ENCODE results near the gene INPP5A.

The INPP5A gene

GRCh38 chr10:132559538-132559937 lies 22.0 kb downstream of the INPP5A start:
- no peak for TF ChIP-seq REST (IDR thresholded peaks at IDR 0.05; ENCODE audit: low read depth)
- no peak for TF ChIP-seq TAF1 (IDR thresholded peaks at IDR 0.05; ENCODE audit: low read depth)
- TF ChIP-seq ZBTB7A (IDR thresholded peaks at IDR 0.05; ENCODE audit: low read depth) = no peak
- TF ChIP-seq NFIC (IDR thresholded peaks at IDR 0.05) = no peak
- no peak for TF ChIP-seq TEAD4 (IDR thresholded peaks at IDR 0.05)
- TF ChIP-seq EP300 (IDR thresholded peaks at IDR 0.05; ENCODE audit: borderline replicate concordance) = no peak
- no peak for TF ChIP-seq TCF12 (IDR thresholded peaks at IDR 0.05; ENCODE audit: low read depth)
- TF ChIP-seq USF1 (IDR thresholded peaks at IDR 0.05) = no peak
- TF ChIP-seq EGR1 (IDR thresholded peaks at IDR 0.05) = no peak

GRCh38 chr10:132560241-132560731 lies 22.7 kb downstream of the INPP5A start:
- no peak for TF ChIP-seq YY1 (IDR thresholded peaks at IDR 0.05; ENCODE audit: low read depth)
- TF ChIP-seq MAX (IDR thresholded peaks at IDR 0.05) = no peak
- TF ChIP-seq EGR1 (IDR thresholded peaks at IDR 0.05) = no peak
- no peak for TF ChIP-seq TAF1 (IDR thresholded peaks at IDR 0.05; ENCODE audit: low read depth)
- TF ChIP-seq FOXM1 (IDR thresholded peaks at IDR 0.05; ENCODE audit: borderline replicate concordance, low read depth) = no peak
- no peak for TF ChIP-seq CEBPB (IDR thresholded peaks at IDR 0.05)
- TF ChIP-seq REST (IDR thresholded peaks at IDR 0.05; ENCODE audit: low read depth) = no peak
- TF ChIP-seq NFIC (IDR thresholded peaks at IDR 0.05) = no peak
- no peak for TF ChIP-seq EP300 (IDR thresholded peaks at IDR 0.05; ENCODE audit: borderline replicate concordance)
- TF ChIP-seq ZBTB7A (IDR thresholded peaks at IDR 0.05; ENCODE audit: low read depth) = no peak
- no peak for TF ChIP-seq TCF12 (IDR thresholded peaks at IDR 0.05; ENCODE audit: low read depth)
- TF ChIP-seq TEAD4 (IDR thresholded peaks at IDR 0.05) = no peak
- TF ChIP-seq USF1 (IDR thresholded peaks at IDR 0.05) = no peak
- no peak for TF ChIP-seq RAD21 (IDR thresholded peaks at IDR 0.05; ENCODE audit: low read depth)
- TF ChIP-seq CREB1 (IDR thresholded peaks at IDR 0.05; ENCODE audit: low read depth) = no peak

GRCh38 chr10:132562177-132562915 lies 24.8 kb downstream of the INPP5A start:
- TF ChIP-seq MAX (IDR thresholded peaks at IDR 0.05) (no peak), EGR1 (IDR thresholded peaks at IDR 0.05) (no peak), YY1 (IDR thresholded peaks at IDR 0.05; ENCODE audit: low read depth) (no peak), NFIC (IDR thresholded peaks at IDR 0.05) (no peak), RAD21 (IDR thresholded peaks at IDR 0.05; ENCODE audit: low read depth) (no peak), ZBTB7A (IDR thresholded peaks at IDR 0.05; ENCODE audit: low read depth) (no peak), EP300 (IDR thresholded peaks at IDR 0.05; ENCODE audit: borderline replicate concordance) (no peak), TCF12 (IDR thresholded peaks at IDR 0.05; ENCODE audit: low read depth) (no peak), TAF1 (IDR thresholded peaks at IDR 0.05; ENCODE audit: low read depth) (no peak), CEBPB (IDR thresholded peaks at IDR 0.05) (no peak), REST (IDR thresholded peaks at IDR 0.05; ENCODE audit: low read depth) (no peak)

- TF ChIP-seq RAD21 (IDR thresholded peaks at IDR 0.05; ENCODE audit: low read depth) (no peak), TAF1 (IDR thresholded peaks at IDR 0.05; ENCODE audit: low read depth) (no peak), CREB1 (IDR thresholded peaks at IDR 0.05; ENCODE audit: low read depth) (no peak), MAX (IDR thresholded peaks at IDR 0.05) (no peak), EGR1 (IDR thresholded peaks at IDR 0.05) (no peak), EP300 (IDR thresholded peaks at IDR 0.05; ENCODE audit: borderline replicate concordance) (no peak), TCF12 (IDR thresholded peaks at IDR 0.05; ENCODE audit: low read depth) (no peak), YY1 (IDR thresholded peaks at IDR 0.05; ENCODE audit: low read depth) (no peak), NFIC (IDR thresholded peaks at IDR 0.05) (no peak), USF1 (IDR thresholded peaks at IDR 0.05) (no peak), FOXM1 (IDR thresholded peaks at IDR 0.05; ENCODE audit: borderline replicate concordance, low read depth) (no peak), REST (IDR thresholded peaks at IDR 0.05; ENCODE audit: low read depth) (no peak), ZBTB7A (IDR thresholded peaks at IDR 0.05; ENCODE audit: low read depth) (no peak), CEBPB (IDR thresholded peaks at IDR 0.05) (no peak), TEAD4 (IDR thresholded peaks at IDR 0.05) (no peak)
These were observed 25.4 kb downstream of the INPP5A start for GRCh38 chr10:132562916-132563456.
